Hypothalamus (tissue), 51 donors: ENCODE results near the gene BRSK2.
A peak's percentile ranks its signal among the peaks of the same experiment; 100 is the strongest.

Experiments
- DNase-seq, 51 donors: peaks; one replicate each; lab custom pipeline; 2025; lab: John Stamatoyannopoulos, UW

BRSK2 gene

DNA sequence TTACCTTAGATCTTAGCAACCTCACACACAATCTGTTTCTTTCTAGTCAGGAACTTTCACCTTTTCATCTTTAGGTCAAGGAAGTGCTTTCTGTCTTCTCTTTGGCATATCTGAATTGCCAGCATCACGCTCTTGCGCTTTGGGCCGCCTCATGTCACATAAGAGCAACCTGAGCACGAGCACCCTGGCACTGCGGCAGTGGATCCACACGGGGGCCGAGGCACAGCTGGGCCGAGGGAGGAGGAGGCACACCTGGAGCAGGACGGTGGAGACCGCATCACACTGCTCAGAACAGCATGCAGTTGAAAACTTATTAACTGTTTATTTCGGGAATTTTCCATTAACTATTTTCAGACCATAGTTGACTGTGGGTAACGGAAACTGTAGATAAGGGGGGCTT, 86.1 kb downstream of the BRSK2 start:
- no peak for DNase-seq

DNA sequence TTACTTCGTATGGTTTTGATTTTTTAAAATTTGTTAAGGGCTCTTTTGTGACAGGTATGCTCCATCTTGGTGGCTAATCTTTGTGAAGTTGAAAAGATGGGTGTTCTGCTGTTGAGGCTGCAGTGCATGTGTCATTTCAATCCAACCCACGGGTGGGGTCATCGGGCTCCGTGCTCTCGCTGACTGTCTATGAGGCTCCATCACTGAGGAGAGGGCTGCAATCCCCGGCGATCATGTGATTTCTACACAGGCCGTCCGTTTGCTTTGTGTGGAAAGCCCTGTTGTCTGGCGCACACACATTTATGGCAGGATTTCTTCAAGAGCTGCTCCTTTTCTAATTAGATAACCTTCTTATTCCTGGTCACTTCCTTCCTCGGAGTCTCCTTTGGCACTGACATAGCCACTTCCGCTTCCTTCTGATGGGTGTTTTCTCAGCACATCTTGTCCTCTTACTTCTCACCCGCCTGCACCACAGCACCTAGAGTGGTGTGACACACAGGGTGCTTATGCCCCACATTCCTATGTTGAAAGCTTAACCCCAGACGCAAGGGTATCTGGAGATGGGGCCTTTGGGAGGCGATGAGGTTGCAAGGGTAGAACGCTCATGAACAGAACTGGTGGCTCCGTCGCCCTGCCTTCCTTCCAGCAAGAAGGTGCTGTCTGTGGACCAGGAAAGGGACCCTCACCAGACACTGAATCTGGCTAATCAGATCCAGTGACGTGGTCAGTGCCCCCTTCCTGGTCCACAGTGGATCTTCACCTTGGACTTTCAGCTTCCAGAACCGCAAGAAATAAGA, 87.4 kb downstream of the BRSK2 start:
- no peak for DNase-seq

DNA sequence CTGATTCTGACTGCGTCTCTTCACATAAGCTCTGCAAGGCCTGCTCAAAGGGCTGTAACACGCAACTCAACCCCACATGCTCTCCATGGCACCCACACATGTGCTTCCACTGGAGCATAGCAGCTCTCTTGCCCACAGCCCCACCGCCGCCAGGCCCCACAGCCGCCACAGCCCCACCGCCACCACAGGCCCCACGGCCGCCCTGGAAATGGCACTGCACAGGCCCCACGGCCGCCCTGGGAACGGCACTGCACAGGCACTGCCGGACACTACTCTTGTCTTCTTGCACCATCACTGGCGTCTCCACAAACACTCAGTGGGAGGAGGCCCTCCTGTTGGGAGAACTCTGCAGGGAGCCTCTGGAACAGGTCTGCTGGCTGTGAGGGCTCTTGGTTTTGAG, 88.3 kb downstream of the BRSK2 start:
- no peak for DNase-seq

DNA sequence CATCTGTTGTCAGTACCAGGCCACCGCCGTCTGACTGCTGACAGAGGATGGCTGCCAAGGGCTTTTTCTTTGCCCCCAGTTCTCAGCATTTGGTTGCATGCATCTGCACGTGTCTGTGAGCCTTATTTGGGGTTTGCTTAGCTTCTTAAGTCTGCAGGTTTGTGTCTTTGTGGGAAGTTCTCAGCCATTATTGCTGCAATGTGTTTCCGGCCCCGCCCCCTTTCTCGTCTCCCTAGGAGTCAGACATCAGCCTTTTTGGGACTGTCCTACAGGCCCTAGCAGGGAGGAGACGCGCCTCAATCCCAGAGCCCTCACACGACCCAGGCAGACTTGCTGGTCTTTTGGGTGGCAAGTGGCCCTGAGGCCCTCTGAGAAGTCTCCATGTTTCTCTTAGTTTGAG, 88.8 kb downstream of the BRSK2 start:
- DNase-seq, result no peak

DNA sequence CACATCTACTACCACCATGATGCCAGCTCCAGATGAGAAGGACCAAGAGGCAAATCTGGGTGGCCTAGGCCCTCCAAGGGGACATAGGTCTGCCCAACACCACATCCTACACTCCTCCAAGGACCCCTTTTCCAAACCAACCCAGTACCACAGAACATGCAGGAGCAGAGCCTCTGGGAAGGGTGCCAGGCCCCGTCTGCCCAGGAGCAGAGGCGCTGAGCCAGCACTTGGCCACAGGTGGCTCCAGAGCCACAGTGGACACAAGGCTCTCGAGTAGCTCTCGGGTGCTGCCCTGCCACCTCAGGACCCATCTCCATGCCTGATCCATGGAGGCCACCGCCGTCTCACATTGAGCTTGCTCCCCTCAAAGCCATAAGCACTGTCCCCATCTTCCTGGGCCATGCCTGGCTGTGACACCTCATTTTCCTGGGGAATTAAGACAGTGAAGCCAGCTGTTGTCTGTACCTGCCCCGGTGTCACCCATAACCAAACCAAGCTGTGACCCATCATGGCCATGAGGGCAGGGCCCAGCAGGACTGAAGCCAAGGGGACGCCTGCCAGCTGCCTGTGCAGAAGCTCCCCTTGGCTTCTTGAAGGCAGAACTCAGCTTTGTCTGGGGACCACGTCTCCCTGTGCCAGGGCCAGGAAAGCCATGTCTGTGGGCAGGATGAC, 89.4 kb downstream of the BRSK2 start:
- no peak for DNase-seq

DNA sequence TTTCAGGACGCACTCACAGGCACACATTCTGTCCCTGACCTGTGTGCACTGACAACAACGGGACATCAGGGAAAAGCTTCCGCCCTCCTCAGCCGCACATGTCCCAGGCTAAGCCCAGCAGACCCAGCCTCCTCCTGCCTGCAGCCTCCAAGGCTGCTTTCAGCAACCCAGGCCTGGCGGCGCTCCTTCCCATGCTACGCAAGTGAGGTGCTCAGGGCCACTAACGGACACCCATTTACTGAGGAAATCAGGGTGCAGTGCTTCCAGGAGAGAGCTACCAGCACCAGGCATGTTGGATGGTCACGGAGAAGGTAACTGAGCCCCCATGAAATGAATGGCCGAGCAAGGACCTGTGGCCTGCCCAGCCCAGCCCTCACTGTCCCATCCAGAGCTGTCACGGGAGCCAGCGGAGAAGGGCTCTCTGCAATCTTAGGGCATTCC, 90.0 kb downstream of the BRSK2 start:
- DNase-seq, result no peak

DNA sequence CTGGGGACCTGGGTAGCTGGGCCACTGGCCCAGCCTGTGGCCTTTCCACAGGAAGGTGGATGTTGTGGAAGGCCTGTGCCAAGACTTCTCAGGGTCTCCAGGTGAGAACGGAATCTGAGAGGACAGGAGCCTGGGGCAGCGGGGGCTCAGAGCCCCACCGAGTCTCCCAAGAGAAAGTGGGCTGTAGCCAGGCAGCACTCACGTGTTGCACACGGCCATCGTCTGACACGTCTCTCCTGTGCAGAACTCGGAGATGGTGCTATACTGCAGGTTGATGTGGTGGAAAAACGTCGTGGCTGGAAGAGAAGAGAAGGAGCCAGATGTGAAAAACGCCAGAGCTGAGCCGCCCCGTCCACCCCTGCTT, 90.4 kb downstream of the BRSK2 start:
- no peak for DNase-seq

DNA sequence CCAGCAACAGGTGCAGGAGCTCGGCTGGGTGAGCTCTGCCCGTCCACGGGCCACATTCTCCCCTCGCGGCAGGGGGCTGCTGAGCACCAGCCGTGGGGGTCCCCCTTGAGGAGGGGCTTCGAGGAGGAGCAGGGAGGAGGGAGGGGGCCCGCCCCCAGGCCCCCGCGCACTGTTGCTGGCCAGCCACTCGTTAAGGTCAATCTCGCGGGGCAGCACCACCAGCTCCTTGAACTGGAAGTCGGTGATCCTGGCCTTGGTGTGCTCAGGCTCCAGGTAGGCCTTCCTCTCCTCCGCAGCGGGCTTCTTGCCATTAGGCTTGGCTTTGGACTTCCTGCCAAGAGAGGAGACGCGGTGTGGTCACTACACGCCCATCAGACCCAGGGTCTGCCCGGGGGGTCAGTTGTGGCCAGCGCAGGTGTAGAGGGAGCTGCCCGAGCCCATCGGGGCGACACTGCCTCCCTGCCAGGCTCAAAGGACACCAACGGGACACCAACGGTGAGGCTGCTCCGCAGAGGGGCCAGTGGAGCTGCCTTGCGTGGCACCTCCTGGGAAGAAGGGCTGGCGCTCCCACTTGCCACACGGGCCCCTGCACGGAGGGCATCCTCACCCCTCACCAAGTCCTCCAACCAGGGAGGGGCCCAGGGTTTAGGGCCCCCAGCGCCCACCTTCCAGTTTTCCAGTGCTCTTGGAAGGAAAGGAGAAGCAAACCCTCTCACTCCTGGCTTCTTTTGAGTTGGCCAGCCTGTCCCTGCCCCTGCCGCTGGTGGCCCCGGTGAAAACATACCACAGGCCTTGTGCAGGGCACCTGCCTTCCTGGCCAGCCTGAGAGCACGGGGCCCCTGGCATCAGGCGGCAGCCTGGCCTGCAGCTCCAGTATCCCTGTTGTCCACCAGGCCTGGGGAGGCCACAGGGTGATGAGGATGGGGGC, 91.1 kb downstream of the BRSK2 start:
- no peak for DNase-seq

DNA sequence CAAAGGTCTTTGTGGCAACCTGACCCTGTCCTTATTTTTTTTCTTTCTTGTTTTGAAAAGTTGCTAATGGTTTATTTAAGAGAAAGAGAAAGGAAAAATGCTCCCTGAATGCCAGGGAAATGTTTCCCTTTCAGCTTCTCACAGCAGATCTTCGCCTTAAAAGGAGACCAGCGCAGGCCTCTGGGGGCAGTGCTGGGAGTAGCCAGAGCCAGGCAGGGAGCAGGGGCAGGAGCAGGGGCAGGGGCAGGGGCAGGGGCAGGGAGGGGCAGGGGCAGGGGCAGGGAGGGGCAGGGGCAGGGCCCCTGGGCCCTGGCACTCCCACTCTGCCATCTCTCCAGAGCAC, 91.7 kb downstream of the BRSK2 start:
- DNase-seq, result no peak

DNA sequence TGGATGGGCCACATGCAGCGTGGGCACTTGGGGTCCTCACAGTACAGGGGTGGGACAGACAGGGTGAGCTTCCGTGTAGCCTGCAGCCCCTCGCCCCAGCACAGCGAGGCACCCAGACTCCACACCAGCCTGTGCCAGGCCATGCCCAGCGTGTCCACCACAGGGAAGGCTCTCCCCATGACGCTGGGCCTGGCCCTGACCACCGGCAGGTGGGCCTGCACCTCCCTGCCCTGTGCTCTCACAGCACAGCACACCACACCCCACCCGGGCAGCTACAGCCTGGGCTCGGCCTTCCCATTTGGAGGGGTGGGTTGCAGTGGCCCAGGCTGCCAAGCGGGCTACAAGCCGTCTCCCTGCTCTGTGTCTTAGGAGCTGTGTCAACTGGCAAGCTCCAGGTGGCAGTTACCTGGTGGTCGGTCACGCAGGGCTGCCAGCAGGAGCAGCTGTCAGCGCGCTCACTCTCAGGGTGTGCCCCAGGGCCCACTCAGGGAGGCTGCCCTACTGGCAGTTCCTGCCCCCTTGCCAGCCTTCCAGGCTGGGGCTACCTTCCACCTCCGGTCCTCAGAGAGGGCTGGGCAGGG, 92.2 kb downstream of the BRSK2 start:
- DNase-seq, result no peak

DNA sequence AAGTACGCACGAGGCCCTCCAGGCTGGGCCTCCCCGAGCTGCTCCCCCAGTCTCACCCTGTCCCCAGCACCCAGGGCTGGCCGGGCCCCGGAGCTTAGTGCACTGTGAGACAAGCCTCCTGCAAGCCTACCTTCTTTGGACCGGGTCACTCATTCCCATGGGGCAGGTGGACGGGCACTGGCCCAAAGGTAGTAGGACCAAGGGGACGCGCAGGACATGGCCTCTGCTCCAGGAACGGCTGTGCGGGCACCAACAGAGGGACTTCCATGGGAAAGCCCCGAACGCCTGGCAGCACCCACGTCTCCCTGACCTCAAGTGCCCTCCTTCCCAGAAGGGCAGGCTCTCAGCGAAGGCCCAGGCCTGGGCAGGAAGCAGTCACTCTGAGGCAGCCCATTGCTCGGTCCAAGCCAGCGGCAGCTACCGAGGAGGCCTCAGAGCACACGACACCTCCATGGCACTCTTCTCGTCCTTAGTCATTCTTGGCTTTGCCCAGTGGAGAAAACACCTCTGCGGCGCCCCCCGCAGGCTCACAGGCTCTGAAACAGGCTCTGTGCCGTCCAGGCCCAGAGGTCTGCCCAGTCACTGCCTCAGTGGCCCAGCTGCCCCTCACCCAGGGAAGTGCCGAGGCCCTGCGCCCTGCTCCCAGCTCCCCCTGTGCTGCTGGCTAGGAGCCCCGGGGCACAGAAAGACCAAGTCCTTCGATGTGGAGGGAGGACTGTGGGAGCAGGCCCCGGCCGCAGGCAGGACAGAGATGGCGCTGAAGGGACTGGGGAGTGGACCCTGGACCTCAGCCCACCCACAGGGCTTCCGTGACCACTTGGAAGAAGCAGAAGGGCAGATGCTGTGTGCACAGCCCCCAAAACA, 93.1 kb downstream of the BRSK2 start:
- no peak for DNase-seq

DNA sequence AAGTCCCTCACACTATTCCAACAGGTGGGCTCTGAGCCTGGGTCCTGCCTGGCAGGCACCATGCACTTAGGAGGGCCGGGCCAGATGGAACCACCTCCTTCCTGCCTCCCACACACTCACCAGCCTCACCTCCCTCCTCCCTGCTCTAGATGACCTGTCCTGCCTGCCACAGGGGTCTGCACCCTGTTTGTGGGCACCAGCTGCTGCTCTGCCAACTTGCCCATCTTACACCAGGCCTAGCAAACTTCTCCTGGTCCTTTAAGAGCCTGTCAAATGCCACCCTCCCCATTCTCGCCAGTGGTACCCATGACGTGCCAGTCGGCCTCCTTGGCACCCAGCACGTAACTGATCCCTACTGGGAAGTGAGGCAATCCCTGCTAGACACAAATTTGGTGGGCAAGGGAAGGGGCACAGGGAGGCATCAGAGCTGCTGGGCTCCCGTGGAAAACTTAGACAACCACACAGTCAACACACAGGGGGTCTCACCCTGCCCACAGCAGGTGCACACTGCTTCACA, 93.8 kb downstream of the BRSK2 start:
- DNase-seq, result no peak

DNA sequence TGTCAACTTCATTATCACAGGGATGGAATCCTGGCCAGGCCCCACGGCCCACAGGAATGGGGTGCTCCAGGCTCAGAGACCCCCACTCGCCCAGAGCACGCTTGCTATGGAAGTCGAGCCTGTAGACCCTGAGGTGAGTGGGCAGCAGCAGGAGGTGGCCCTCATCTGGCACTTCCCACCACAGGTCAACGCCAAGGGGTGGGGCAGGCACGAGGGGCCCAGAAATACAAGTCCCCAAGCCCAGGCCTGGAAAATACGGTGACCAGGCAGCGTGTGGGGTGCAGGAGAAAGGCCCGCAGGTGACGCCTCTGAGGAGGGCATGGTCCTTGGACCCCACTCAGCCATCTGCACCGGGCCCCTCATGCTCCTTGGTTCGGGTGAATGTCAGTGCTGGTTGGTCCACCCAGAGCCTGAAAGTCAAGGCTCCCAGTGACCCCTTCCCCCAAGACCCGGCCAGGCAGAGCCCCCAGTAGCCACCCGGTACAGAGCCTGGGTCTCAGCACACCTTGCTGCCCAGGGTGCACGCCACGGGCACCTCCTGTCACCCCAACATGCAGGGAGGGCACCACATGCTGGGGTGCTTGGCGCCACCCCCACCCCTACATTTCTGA, 94.4 kb downstream of the BRSK2 start:
- DNase-seq, result no peak

DNA sequence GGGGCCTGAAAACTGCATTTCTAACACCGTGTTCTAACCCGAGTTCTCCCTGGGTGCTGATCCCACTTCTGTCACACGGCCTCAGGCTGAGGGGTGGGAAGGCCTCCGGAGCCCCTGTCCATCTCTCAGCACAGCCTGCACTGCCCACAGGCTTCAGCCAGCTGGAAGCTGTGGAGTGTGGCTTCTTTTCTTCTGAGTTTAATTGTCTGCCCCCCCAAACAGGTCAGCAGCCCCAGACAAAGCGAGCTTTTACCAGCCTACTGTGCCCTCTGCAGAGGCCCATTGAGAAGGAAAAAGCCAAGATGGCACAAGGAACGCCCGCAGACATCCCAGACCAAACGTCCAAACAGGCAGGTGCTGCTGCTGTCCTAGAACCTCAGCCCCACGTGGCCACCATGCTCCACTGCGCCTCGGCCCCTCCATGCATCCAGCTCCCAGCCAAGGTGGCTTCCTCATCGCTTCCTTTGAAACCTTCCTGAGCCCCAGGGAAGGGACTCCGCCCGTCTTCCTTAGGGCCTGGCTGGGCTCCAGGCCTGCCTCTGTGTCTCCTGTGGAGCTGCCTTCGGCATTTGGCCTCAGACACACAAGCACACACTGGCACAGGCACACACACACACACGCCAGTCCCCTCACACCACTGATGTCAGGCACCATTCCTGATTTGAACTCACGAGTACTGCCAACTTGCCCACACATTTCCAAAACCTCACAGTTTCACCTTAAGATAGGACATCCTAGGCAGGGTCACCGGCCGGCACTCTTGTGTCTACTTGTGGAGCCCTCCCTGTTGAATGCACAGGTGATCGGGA, 95.2 kb downstream of the BRSK2 start:
- no peak for DNase-seq

DNA sequence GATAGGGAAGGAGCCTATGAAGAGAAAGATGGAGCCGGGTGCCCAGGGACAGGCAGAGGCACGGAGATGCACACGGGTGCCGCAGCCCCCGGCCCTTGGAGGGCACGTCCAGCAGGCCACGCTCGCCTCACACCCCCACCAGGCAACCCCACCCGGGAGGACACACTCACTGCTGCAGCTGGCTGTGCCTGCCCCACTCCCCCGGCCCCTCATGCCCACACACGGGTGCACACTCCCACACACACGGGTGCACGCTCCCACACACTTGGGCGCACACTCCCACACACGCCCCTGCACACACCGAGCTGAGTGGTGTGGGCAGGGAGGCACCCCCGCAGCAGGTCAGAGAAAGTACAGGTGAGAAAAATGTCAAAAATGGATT, 95.8 kb downstream of the BRSK2 start:
- no peak for DNase-seq

DNA sequence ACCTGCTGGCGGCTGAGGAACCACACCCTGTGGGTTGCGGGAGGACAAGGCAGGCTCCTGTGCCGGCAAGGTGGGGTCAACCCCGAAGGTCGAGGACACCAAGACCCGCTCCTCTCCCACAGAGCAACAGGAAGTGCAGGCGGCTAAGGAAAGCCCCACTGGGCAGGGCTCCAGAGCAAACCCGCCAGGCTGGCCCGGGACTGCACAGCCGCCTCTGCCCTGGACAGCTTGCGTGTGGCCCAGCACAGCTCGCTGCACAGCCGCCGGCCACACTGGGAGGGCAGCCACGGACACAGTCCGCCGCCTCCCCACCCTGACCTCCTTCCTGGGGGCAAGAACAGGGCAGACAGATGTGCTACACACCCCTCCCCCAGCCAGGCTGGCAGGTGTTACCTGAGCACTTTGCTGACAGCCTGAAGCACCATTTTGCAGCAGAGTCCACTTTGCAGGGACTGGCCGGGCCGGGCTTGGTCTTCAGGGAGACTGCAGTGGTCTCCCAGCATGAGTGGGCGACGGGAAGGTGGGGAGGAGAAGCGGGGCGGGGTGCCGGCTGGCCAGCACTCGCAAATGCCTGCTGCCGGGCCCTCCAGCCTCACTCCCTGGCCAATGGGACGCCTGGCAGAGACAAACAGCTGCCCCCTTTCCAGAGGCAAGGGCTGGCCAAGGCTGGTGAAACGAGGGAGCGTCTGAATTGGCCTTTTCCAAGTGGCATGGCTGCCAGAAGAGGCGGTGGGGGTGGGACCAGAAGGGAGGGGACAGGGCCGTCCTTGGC, 96.5 kb downstream of the BRSK2 start, which contains the start of gene MOB2:
Gene MOB2, minus strand, starts transcription at position 726 of the 772 bp plus-strand sequence. Its CDS starts 223 bp downstream, at position 503.
- DNase-seq, result peak in 19 of 51 donors; percentile 17 to 74 (median 48)

DNA sequence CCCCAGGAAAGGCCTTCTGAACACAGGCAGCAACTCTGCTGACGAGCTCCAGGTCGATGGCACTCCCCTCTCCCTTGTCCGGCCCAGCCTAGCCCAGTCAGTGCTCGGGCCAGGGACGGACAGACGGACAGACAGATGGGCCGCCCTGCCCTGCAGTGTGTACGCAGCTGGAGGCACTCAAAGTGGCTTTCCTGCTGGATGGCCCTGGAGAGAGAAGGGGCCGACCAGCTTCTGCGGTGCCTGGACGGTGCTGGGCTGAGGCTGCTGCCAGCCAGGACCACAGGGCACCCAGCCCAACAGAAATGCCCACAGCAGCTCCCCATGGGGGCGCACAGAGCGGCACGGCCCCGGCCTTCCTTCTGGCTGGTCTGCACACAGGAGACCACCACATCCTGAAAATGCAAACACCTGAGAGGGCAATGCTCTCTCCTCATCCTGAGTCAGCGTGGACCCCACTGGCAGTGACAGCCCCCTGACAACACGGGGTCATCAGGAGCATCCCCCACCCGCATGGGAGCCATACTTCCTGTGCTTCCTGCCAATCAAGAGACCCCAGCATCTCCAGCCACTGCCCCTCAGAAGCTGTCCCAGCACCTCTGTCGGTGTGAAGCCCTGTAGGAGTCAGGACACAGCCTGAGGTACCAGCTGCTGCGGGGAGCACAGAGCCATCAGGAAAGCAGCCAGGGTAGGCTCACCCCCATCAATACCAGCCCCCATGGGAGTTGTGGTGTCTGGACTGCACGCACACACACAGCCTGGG, 97.5 kb downstream of the BRSK2 start:
- no peak for DNase-seq
